GM12892 (cell line): ENCODE measurements around the gene IMMT.

Experiments used
- POLR2A ChIP-seq: IDR thresholded peaks from 2 replicates; pipeline ENCODE4 v1.6.1; 2011; ENCODE audit warnings: low read depth, low read length, control low read depth
- POLR2AphosphoS5 ChIP-seq: IDR thresholded peaks from 2 replicates; pipeline ENCODE4 v1.6.1; 2011; ENCODE audit warnings: low read depth, low read length, control low read depth
- TAF1 ChIP-seq: IDR thresholded peaks from 2 replicates; pipeline ENCODE4 v1.6.1; 2011; ENCODE audit warnings: low read depth, mild to moderate bottlenecking, control low read depth, low read length, borderline replicate concordance

DNA sequence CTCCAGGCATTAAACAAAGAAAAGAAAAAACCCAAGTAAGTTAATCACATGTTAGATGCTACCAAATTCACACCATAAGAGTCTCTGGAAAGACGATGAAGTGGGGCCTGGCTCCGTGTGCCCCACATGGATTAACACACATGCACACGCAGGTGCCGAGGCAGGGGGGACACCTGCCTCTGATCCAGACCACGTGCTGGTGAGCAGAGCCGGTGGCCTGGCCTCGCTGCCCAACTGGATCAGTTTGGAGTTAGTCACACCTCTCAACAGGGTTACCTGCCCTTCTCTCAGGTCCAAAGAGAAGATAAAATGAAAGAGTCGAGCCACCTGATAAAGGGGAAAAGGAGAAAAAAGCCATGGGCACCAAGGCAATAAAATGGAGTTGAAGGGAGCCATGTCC, 44.5 kb upstream of the IMMT start:
- TF ChIP-seq TAF1 (no peak), POLR2AphosphoS5 (no peak), POLR2A (no peak)
